Activated naive CD4-positive, alpha-beta T cell treated with anti-CD3 and anti-CD28 coated beads, Interleukin-2, amount 50 U/mL, for 24 hours (primary cell): ENCODE results near the gene FAM219A.
"Not testable (repeated sequence)": the region's sequence is repeated elsewhere in the genome, so short reads cannot be mapped to it uniquely, and the experiment has no call there.

Experiments
- H3K27ac Mint-ChIP-seq: one replicate; pipeline ENCODE4 v1.8.0; 2021; ENCODE audit warnings: mild to moderate bottlenecking, mixed read lengths
- H3K27me3 Mint-ChIP-seq: one replicate; pipeline ENCODE4 v1.8.0; 2021; ENCODE audit warnings: mixed read lengths
- H3K36me3 Mint-ChIP-seq: one replicate; pipeline ENCODE4 v1.8.0; 2021; ENCODE audit warnings: mixed read lengths
- H3K4me1 Mint-ChIP-seq: one replicate; pipeline ENCODE4 v1.8.0; 2021; ENCODE audit warnings: mixed read lengths
- H3K4me3 Mint-ChIP-seq: one replicate; pipeline ENCODE4 v1.8.0; 2021; ENCODE audit warnings: mild to moderate bottlenecking, mixed read lengths
- H3K9me3 Mint-ChIP-seq: one replicate; pipeline ENCODE4 v1.8.0; 2021; ENCODE audit warnings: mixed read lengths

Gene FAM219A

DNA sequence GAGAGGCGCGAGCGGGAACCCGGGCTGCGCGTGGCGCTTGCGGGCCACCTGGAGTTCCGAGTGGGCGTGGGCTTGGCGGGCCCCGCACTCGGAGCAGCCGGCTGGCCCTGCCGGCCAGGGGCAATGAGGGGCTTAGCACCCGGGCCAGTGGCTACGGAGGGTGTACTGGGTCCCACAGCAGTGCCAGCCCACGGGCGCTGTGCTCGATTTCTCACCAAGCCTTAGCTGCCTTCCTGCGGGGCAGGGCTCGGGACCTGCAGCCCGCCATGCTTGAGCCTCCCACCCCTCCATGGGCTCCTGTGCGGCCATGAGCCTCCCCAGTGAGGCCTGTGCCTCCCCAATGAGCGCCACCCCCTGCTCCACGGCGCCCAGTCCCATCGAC is 20.5 kb downstream of the FAM219A start:
- not testable (repeated sequence) for H3K27me3 Mint-ChIP-seq, H3K4me3 Mint-ChIP-seq, H3K9me3 Mint-ChIP-seq, H3K36me3 Mint-ChIP-seq, H3K27ac Mint-ChIP-seq
- peaks cover 14% of the 10 kb centered on the region for H3K4me1 Mint-ChIP-seq

DNA sequence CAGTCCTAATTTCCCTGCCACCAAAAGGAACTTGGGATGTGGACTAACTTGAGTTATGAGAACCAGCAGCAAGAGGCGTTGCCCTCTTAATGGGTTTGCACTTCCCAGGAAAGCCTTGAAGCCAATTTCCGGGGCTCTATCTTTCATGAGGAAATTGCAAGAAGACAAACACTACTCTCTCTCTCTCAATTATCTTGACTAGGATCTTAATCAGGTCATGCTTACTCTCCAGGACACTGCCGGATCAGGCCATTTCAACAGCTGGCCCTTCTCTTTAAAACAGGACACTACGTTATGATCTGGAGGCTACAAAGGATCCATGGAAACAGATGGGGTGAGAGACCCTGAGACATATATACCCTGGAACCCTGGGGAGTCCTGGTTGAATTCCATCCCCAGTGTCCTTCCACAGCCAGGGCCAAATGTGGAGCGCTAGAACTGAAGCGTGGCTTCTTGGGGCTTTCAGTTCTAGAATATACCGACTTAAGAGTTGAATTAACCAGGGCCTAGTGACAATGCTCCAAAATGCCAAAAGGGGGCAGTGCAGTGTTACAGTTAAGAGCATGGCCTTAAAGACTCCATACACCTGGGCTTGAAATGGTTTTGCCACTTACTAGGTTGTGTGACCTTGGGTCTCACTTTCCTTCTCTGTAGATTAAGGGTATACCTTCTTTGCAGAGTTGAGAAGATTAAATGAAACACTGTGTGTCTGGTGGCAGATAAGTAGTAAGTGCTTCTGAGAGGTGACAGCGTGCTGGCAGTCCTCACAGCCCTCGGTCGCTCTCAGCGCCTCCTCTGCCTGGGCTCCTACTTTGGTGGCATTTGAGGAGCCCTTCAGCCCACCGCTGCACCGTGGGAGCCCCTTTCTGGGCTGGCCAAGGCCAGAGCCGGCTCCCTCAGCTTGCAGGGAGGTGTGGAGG is 21.1 kb downstream of the FAM219A start:
- H3K36me3 Mint-ChIP-seq: peaks cover 3% of the 10 kb centered on the region

GRCh38 chr9:34431667-34432066 is 26.7 kb downstream of the FAM219A start:
- Mint-ChIP-seq H3K4me3 (no peak overlapping the region), H3K9me3 (no peaks in the 10 kb centered on the region), H3K36me3 (no peaks in the 10 kb centered on the region), H3K4me1 (no peaks in the 10 kb centered on the region), H3K27me3 (no peaks in the 10 kb centered on the region), H3K27ac (no peak overlapping the region)

More for the DNA sequence above, 21.1 kb downstream of the FAM219A start:
- no peaks in the 10 kb centered on the region for H3K9me3 Mint-ChIP-seq
- peaks cover 14% of the 10 kb centered on the region for H3K4me1 Mint-ChIP-seq
- no peak overlapping the region for H3K4me3 Mint-ChIP-seq
- no peaks in the 10 kb centered on the region for H3K27me3 Mint-ChIP-seq
- no peak overlapping the region for H3K27ac Mint-ChIP-seq

GRCh38 chr9:34430843-34431437 is 27.4 kb downstream of the FAM219A start:
- Mint-ChIP-seq H3K4me3 (no peak overlapping the region), H3K36me3 (no peaks in the 10 kb centered on the region), H3K4me1 (no peaks in the 10 kb centered on the region), H3K27me3 (no peaks in the 10 kb centered on the region), H3K9me3 (no peaks in the 10 kb centered on the region), H3K27ac (no peak overlapping the region)

GRCh38 chr9:34428325-34428958 is 29.9 kb downstream of the FAM219A start:
- H3K36me3 Mint-ChIP-seq: no peaks in the 10 kb centered on the region
- no peak overlapping the region for H3K27ac Mint-ChIP-seq

GRCh38 chr9:34426347-34427074 is 31.9 kb downstream of the FAM219A start:
- Mint-ChIP-seq H3K9me3 (no peaks in the 10 kb centered on the region), H3K36me3 (peaks cover 1% of the 10 kb centered on the region), H3K27me3 (no peaks in the 10 kb centered on the region), H3K4me3 (no peak overlapping the region), H3K4me1 (no peaks in the 10 kb centered on the region), H3K27ac (no peak overlapping the region)

More at GRCh38 chr9:34428325-34428958, 29.9 kb downstream of the FAM219A start:
- H3K4me1 Mint-ChIP-seq: no peaks in the 10 kb centered on the region
- H3K27me3 Mint-ChIP-seq: no peaks in the 10 kb centered on the region
- no peak overlapping the region for H3K4me3 Mint-ChIP-seq
- H3K9me3 Mint-ChIP-seq: no peaks in the 10 kb centered on the region

- Mint-ChIP-seq H3K27ac (no peak overlapping the region), H3K9me3 (no peaks in the 10 kb centered on the region), H3K36me3 (peaks cover 1% of the 10 kb centered on the region), H3K4me3 (no peak overlapping the region), H3K27me3 (no peaks in the 10 kb centered on the region), H3K4me1 (no peaks in the 10 kb centered on the region)
These were observed 38.5 kb downstream of the FAM219A start for GRCh38 chr9:34419716-34420504.

DNA sequence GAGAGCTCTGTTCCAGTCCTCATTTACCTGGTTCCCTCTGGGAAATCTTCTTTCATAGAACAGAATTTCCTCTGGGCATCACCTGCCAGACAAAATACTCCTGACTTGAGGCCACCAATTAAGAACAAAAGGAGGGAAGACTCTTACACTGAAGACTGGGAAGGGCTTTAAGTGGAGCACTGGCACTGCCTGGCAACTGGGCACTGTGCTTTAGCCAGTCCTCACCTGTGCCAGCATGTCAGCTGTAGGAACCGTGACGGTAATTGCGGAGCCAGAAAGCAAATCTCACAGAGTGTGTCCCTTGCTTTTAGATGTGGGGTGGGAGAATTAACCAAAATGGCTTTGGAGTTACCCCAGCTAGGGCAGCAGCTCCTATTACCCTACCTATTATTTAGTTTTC is 40.6 kb downstream of the FAM219A start:
- peaks cover under 1% of the 10 kb centered on the region for H3K36me3 Mint-ChIP-seq
- H3K27me3 Mint-ChIP-seq: no peaks in the 10 kb centered on the region
- H3K4me3 Mint-ChIP-seq: no peak overlapping the region
- no peaks in the 10 kb centered on the region for H3K9me3 Mint-ChIP-seq
- H3K4me1 Mint-ChIP-seq: no peaks in the 10 kb centered on the region
- H3K27ac Mint-ChIP-seq: no peak overlapping the region

GRCh38 chr9:34413231-34413852 is 45.0 kb downstream of the FAM219A start:
- Mint-ChIP-seq H3K27ac (no peak overlapping the region), H3K9me3 (no peaks in the 10 kb centered on the region), H3K27me3 (no peaks in the 10 kb centered on the region)

GRCh38 chr9:34412336-34412735 is 46.0 kb downstream of the FAM219A start:
- Mint-ChIP-seq H3K4me3 (no peak overlapping the region), H3K4me1 (no peaks in the 10 kb centered on the region), H3K9me3 (no peaks in the 10 kb centered on the region), H3K36me3 (peaks cover 4% of the 10 kb centered on the region), H3K27me3 (no peaks in the 10 kb centered on the region), H3K27ac (no peak overlapping the region)

More at GRCh38 chr9:34413231-34413852, 45.0 kb downstream of the FAM219A start:
- Mint-ChIP-seq H3K4me1 (no peaks in the 10 kb centered on the region), H3K36me3 (peaks cover 4% of the 10 kb centered on the region), H3K4me3 (no peak overlapping the region)

DNA sequence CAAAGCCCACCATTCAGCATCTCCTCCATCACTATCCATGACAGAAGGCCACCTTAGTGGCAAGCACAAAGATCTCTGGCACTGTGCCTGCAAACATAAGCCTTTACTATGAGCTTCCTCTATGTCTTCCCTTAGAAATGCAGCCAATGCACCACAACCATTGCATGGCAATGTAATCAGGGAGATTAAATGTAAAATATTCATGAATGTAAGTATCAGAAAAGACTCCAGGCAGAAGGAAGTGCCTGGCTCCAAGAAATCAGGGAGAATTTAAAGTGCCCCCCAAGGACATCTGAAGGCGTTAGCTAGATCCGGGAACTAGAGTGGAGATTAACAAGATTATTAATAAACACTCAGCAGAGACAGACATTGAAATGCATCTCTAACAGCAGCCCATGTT is 49.2 kb downstream of the FAM219A start:
- H3K27me3 Mint-ChIP-seq: no peaks in the 10 kb centered on the region
- H3K4me3 Mint-ChIP-seq: no peak overlapping the region
- H3K4me1 Mint-ChIP-seq: no peaks in the 10 kb centered on the region
- peaks cover 4% of the 10 kb centered on the region for H3K36me3 Mint-ChIP-seq
- no peaks in the 10 kb centered on the region for H3K9me3 Mint-ChIP-seq
- no peak overlapping the region for H3K27ac Mint-ChIP-seq

GRCh38 chr9:34408173-34408572 is 50.2 kb downstream of the FAM219A start:
- Mint-ChIP-seq H3K9me3 (no peaks in the 10 kb centered on the region), H3K4me1 (no peaks in the 10 kb centered on the region), H3K27me3 (no peaks in the 10 kb centered on the region), H3K4me3 (no peak overlapping the region), H3K27ac (no peak overlapping the region), H3K36me3 (peaks cover 7% of the 10 kb centered on the region)

- no peak overlapping the region for H3K4me3 Mint-ChIP-seq
- peaks cover 5% of the 10 kb centered on the region for H3K36me3 Mint-ChIP-seq
- no peaks in the 10 kb centered on the region for H3K27me3 Mint-ChIP-seq
- no peaks in the 10 kb centered on the region for H3K4me1 Mint-ChIP-seq
- no peaks in the 10 kb centered on the region for H3K9me3 Mint-ChIP-seq
- no peak overlapping the region for H3K27ac Mint-ChIP-seq
These were observed 52.2 kb downstream of the FAM219A start for GRCh38 chr9:34406219-34406618.

GRCh38 chr9:34405719-34406118 is 52.7 kb downstream of the FAM219A start:
- H3K4me3 Mint-ChIP-seq: no peak overlapping the region
- no peak overlapping the region for H3K27ac Mint-ChIP-seq
- no peaks in the 10 kb centered on the region for H3K27me3 Mint-ChIP-seq
- H3K9me3 Mint-ChIP-seq: no peaks in the 10 kb centered on the region
- H3K4me1 Mint-ChIP-seq: no peaks in the 10 kb centered on the region
- peaks cover 6% of the 10 kb centered on the region for H3K36me3 Mint-ChIP-seq
